NT2/D1 (cell line): ENCODE data around the gene SMARCB1.

Experiments used
- SUZ12 ChIP-seq: IDR thresholded peaks from 2 replicates; pipeline ENCODE4 v1.6.1; 2011; ENCODE audit not compliant: insufficient read length, insufficient read depth; ENCODE audit errors: extremely low read depth
- YY1 ChIP-seq: IDR thresholded peaks from 2 replicates; pipeline ENCODE4 v1.6.1; 2011; ENCODE audit not compliant: insufficient read length, insufficient read depth
- ZNF274 ChIP-seq: IDR thresholded peaks from 2 replicates; pipeline ENCODE4 v1.6.1; 2011; ENCODE audit warnings: mild to moderate bottlenecking, low read depth, low read length

DNA sequence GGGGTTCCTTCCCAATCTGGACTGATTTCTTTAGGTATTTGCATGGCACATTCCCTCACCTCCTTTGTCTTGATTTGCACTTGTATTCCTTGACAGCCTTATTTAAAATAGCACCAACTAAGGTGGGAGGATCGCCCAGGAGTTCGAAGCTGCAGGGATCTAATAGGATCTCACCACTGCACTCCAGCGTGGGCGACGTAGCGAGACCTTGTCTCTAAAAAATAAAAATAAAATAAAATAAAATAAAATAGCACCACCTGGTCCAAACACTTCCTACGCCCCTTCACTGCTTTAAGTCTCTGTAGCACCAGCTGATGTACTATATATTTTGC is 71.7 kb downstream of the SMARCB1 start:
- no peak for TF ChIP-seq ZNF274
- no peak for TF ChIP-seq YY1
- TF ChIP-seq SUZ12 = no peak
